Smooth muscle cell of the brain vasculature (primary cell): ENCODE data around the gene SLC16A8.

ENCODE experiments used
- DNase-seq: peaks from one replicate; pipeline ENCODE4 v3.0.0-alpha.2; 2012; ENCODE audit warnings: low read depth, low spot score

SLC16A8 gene

GRCh38 chr22:38073150-38074130 is 10.5 kb downstream of the SLC16A8 start:
- DNase-seq: no peak

- no peak for DNase-seq
Observed at GRCh38 chr22:38072322-38073149, 11.4 kb downstream of the SLC16A8 start.

- no peak for DNase-seq
Observed at GRCh38 chr22:38071421-38072321, 12.3 kb downstream of the SLC16A8 start.

- DNase-seq: no peak
Observed at GRCh38 chr22:38070250-38070921, 13.6 kb downstream of the SLC16A8 start.

- DNase-seq: peak; percentile 49
Observed at GRCh38 chr22:38069372-38070249, 14.4 kb downstream of the SLC16A8 start.

- no peak for DNase-seq
Observed at GRCh38 chr22:38068641-38069371, 15.2 kb downstream of the SLC16A8 start.

- no peak for DNase-seq
Observed at GRCh38 chr22:38067761-38068360, 16.1 kb downstream of the SLC16A8 start.

GRCh38 chr22:38067028-38067415 is 17.0 kb downstream of the SLC16A8 start:
- DNase-seq: no peak

GRCh38 chr22:38066381-38067027 is 17.5 kb downstream of the SLC16A8 start:
- DNase-seq: no peak

GRCh38 chr22:38065539-38065938 is 18.4 kb downstream of the SLC16A8 start:
- no peak for DNase-seq

GRCh38 chr22:38062791-38063190 is 21.2 kb downstream of the SLC16A8 start:
- DNase-seq: no peak

GRCh38 chr22:38056969-38057891 is 26.8 kb downstream of the SLC16A8 start, which contains the start of gene PICK1:
Gene PICK1, plus strand, starts transcription at chr22:38057404. Its CDS starts 406 bp downstream, at chr22:38057810.
- DNase-seq: peak; percentile 62

- DNase-seq: no peak
Observed at GRCh38 chr22:38051900-38052862, 31.8 kb downstream of the SLC16A8 start.

GRCh38 chr22:38051261-38051660 is 32.7 kb downstream of the SLC16A8 start:
- no peak for DNase-seq

- no peak for DNase-seq
Observed at GRCh38 chr22:38050720-38051119, 33.3 kb downstream of the SLC16A8 start.
